GM19455 (cell line): Measurements from ENCODE around the gene SETD7.

Source experiments
- ATAC-seq: cut with Tn5 transposase; IDR thresholded peaks from one replicate; pipeline ENCODE4 v1.9.1; 2021; ENCODE audit not compliant: unreplicated experiment

Gene SETD7

GRCh38 chr4:139574641-139575040 lies 18.6 kb upstream of the SETD7 start:
- no peak for ATAC-seq

- no peak for ATAC-seq
These were observed 12.4 kb upstream of the SETD7 start for GRCh38 chr4:139568206-139568955.

- no peak for ATAC-seq
These were observed 11.3 kb upstream of the SETD7 start for GRCh38 chr4:139567159-139567870.

- no peak for ATAC-seq
These were observed 8.5 kb upstream of the SETD7 start for GRCh38 chr4:139564502-139564901.

GRCh38 chr4:139563515-139563914 lies 7.5 kb upstream of the SETD7 start:
- no peak for ATAC-seq

GRCh38 chr4:139562839-139563238 lies 6.8 kb upstream of the SETD7 start:
- ATAC-seq = no peak

- ATAC-seq = no peak
These were observed 6.2 kb upstream of the SETD7 start for GRCh38 chr4:139562067-139562684.

GRCh38 chr4:139560406-139561104 lies 4.5 kb upstream of the SETD7 start:
- no peak for ATAC-seq

- ATAC-seq = no peak
These were observed 3.7 kb upstream of the SETD7 start for GRCh38 chr4:139559687-139560086.

GRCh38 chr4:139559089-139559479 lies 3.1 kb upstream of the SETD7 start:
- ATAC-seq = no peak

GRCh38 chr4:139558235-139559088 lies 2.4 kb upstream of the SETD7 start:
- ATAC-seq = no peak

- ATAC-seq = no peak
These were observed 1.6 kb upstream of the SETD7 start for GRCh38 chr4:139557556-139558110.

GRCh38 chr4:139556724-139557555 lies 921 bp upstream of the SETD7 start:
- peak; percentile 29 for ATAC-seq

GRCh38 chr4:139555705-139556070 lies 331 bp downstream of the SETD7 start:
- peak; percentile 34 for ATAC-seq

GRCh38 chr4:139554893-139555704 lies 920 bp downstream of the SETD7 start:
- peak; percentile 42 for ATAC-seq

- no peak for ATAC-seq
These were observed 1.5 kb downstream of the SETD7 start for GRCh38 chr4:139554642-139554892.

GRCh38 chr4:139553751-139554641 lies 2.0 kb downstream of the SETD7 start:
- no peak for ATAC-seq
